Measurements from ENCODE around the gene GPR84. TPM values are rescaled to one million over a fixed set of nuclear protein-coding genes. Genes with fewer than 3 reads are reported as not detected.
A peak's percentile ranks its signal among the peaks of the same experiment; 100 is the strongest.

GPR84 gene
- total and polyA plus RNA-seq, 9 of the 15 experiments (the other 6 are each of a cell fraction or from before 2014, with no cell fraction given) = 0.07 to 0.18 (median 0.11) TPM; not detected in 5

GRCh38 chr12:54360717-54361456, 3.4 kb downstream of the GPR84 start (continued):
- TF ChIP-seq ZNF592 (IDR thresholded peaks at IDR 0.05) (peak; percentile 68), ZSCAN29 (IDR thresholded peaks at IDR 0.05) (no peak), REST (IDR thresholded peaks at IDR 0.05; ENCODE audit: borderline replicate concordance) (peak; percentile 95), REST (CRISPR knock-in tag; IDR thresholded peaks at IDR 0.05; ENCODE audit: low read depth) (no peak), SMARCE1 (IDR thresholded peaks at IDR 0.05) (0 out of 2 replicates have a peak, but pooled peaks have one; percentile 39), RAD21 (CRISPR knock-in tag; conservative IDR thresholded peaks at IDR 0.05 in 1 of 2, IDR thresholded peaks at IDR 0.05 in 1 of 2) (peak; percentile 96 to 100), MTA2 (IDR thresholded peaks at IDR 0.05; ENCODE audit: low read depth) (peak; percentile 21; the same call in 1 of the 2 replicates), MEIS2 (IDR thresholded peaks at IDR 0.05; ENCODE audit: partially characterized antibody) (peak; percentile 18), FOXK2 (conservative IDR thresholded peaks at IDR 0.05 in 1 of 2, IDR thresholded peaks at IDR 0.05 in 1 of 2; ENCODE audit: low read depth in 2 of 2) (peak; percentile 37 to 73; a peak in 3 of 4 replicates), ZKSCAN1 (IDR thresholded peaks at IDR 0.05; ENCODE audit: low read depth, low read length) (0 out of 2 replicates have a peak, but pooled peaks have one; percentile 73), STAG1 (CRISPR knock-in tag; IDR thresholded peaks at IDR 0.05; ENCODE audit: borderline replicate concordance) (peak; percentile 97), SMAD4 (CRISPR knock-in tag; conservative IDR thresholded peaks at IDR 0.05) (0 out of 2 replicates have a peak, but pooled peaks have one; percentile 23), KLF16 (IDR thresholded peaks at IDR 0.05) (peak; percentile 66)
- TF ChIP-seq, protein P1, sequence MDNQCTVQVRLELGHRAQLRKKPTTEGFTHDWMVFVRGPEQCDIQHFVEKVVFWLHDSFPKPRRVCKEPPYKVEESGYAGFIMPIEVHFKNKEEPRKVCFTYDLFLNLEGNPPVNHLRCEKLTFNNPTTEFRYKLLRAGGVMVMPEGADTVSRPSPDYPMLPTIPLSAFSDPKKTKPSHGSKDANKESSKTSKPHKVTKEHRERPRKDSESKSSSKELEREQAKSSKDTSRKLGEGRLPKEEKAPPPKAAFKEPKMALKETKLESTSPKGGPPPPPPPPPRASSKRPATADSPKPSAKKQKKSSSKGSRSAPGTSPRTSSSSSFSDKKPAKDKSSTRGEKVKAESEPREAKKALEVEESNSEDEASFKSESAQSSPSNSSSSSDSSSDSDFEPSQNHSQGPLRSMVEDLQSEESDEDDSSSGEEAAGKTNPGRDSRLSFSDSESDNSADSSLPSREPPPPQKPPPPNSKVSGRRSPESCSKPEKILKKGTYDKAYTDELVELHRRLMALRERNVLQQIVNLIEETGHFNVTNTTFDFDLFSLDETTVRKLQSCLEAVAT (IDR thresholded peaks at IDR 0.05) = 0 out of 4 replicates have a peak, but pooled peaks of 1 of the 2 experiments have one; percentile 27

Measured in K562 (cell line).